HepG2 (cell line): Measurements from ENCODE around the gene NAV2. TPM values are rescaled to one million over a fixed set of nuclear protein-coding genes. Genes with fewer than 3 reads are reported as not detected.

Experiments
- ATAC-seq: fragments of 200-7000 bp; cut with Tn5 transposase; 3 replicates; pipeline ENCODE4 v1.9.1; 2020; ENCODE audit warnings: mild to moderate bottlenecking, moderate library complexity
- BruUV-seq: library from RNA; stranded (reverse); fragments of 400-500 nt; replicated peaks from 2 replicates; lab custom pipeline; 2021; lab: Mats Ljungman, UMichigan
- CTCF ChIA-PET: fragments of 300-600 bp; formaldehyde crosslinking; extraction: SDS; loops from one replicate; lab custom pipeline; 2021; ENCODE audit warnings: low total read pairs, inconsistent platforms, low intra/inter-chr PET ratio; lab: Yijun Ruan, JAX
- POLR2A ChIA-PET: fragments of 350-600 bp; sonication (Branson Sonifier 250); formaldehyde crosslinking; loops from one replicate; lab custom pipeline; 2020; ENCODE audit warnings: antibody characterized with exemption, inconsistent platforms; lab: Yijun Ruan, JAX
- DNase-seq: peaks from one replicate; pipeline ENCODE4 v3.0.0-alpha.2; 2015; ENCODE audit warnings: low spot score
- FAIRE-seq: peaks from 3 replicates; lab custom pipeline; 2011; peaks lifted over from hg19 to GRCh38; lab: Jason Lieb, UNC
- H2AFZ ChIP-seq: one replicate; pipeline ENCODE4 v1.6.1; 2011; ENCODE audit warnings: low read length, inconsistent platforms
- H3K27ac ChIP-seq: fragments of 300-600 bp; 3 replicates; pipeline ENCODE4 v1.8.0; 2011; ENCODE audit warnings: mixed run types, mild to moderate bottlenecking, mixed read lengths, low read length, inconsistent platforms; ENCODE audit not compliant: insufficient read depth; ENCODE audit errors: extremely low read length
- H3K27me3 ChIP-seq, 2 experiments: fragments of 200-600 bp in 1 of 2; 2 replicates in 1 of 2; 3 replicates in 1 of 2; pipeline versions ENCODE4 v1.6.0 to v1.8.0; 2011; ENCODE audit warnings: low read length in 2 of 2, mild to moderate bottlenecking in 2 of 2, moderate library complexity in 2 of 2, inconsistent platforms in 1 of 2; ENCODE audit not compliant: insufficient read depth in 2 of 2, control insufficient read depth in 1 of 2
- H3K36me3 ChIP-seq, 2 experiments: fragments of 200-600 bp in 1 of 2; replicated peaks in 1 of 2; 2 replicates in 1 of 2; 3 replicates in 1 of 2; pipeline versions ENCODE4 v1.5.1 to v1.8.0; 2011; ENCODE audit warnings: low read length in 2 of 2, inconsistent platforms in 1 of 2; ENCODE audit not compliant: insufficient read depth in 2 of 2, control insufficient read depth in 1 of 2
- H3K4me1 ChIP-seq: 2 replicates; pipeline ENCODE4 v1.5.1; 2012; ENCODE audit warnings: low read length, inconsistent platforms; ENCODE audit not compliant: insufficient read depth
- H3K4me2 ChIP-seq: 2 replicates; pipeline ENCODE4 v1.6.0; 2011; ENCODE audit warnings: low read depth, low read length, inconsistent platforms
- H3K4me3 ChIP-seq, 3 experiments: fragments of 200-600 bp in 1 of 3; sonication (generic), shearing (Covaris generic) in 1 of 3; replicated peaks in 1 of 3; 2 replicates each; pipeline ENCODE4 v1.5.1; 2011 to 2016; ENCODE audit warnings: low read length in 3 of 3, inconsistent platforms in 2 of 3, low read depth in 2 of 3, mild to moderate bottlenecking in 2 of 3, control low read depth in 1 of 3, mixed read lengths in 1 of 3; ENCODE audit not compliant: insufficient read depth in 1 of 3
- H3K79me2 ChIP-seq: one replicate; pipeline ENCODE4 v1.6.1; 2011; ENCODE audit warnings: low read length, inconsistent platforms; ENCODE audit not compliant: insufficient read depth
- H3K9ac ChIP-seq: 2 replicates; pipeline ENCODE4 v1.6.0; 2011; ENCODE audit warnings: mild to moderate bottlenecking, low read depth, low read length, inconsistent platforms; ENCODE audit not compliant: insufficient read depth
- H3K9me3 ChIP-seq: 2 replicates; pipeline ENCODE4 v1.5.1; 2012; ENCODE audit warnings: mild to moderate bottlenecking, low read length
- H4K20me1 ChIP-seq: 2 replicates; pipeline ENCODE4 v1.6.0; 2011; ENCODE audit warnings: inconsistent platforms, mild to moderate bottlenecking, low read length, moderate library complexity; ENCODE audit not compliant: insufficient read depth
- ATF1 ChIP-seq: IDR thresholded peaks from 2 replicates; pipeline ENCODE4 v1.6.1; 2016; ENCODE audit warnings: mild to moderate bottlenecking, control low read depth
- CBX1 ChIP-seq: IDR thresholded peaks from one replicate; pipeline ENCODE4 v1.6.1; 2016; ENCODE audit warnings: antibody characterized with exemption, low read depth
- HCFC1 ChIP-seq: fragments of 150-350 bp; IDR thresholded peaks from 2 replicates; pipeline ENCODE4 v1.6.1; 2014; ENCODE audit warnings: low read depth, low read length
- MNT ChIP-seq: fragments of 450-650 bp; IDR thresholded peaks from 2 replicates; pipeline ENCODE4 v1.6.1; 2016
- NCOR1 ChIP-seq: fragments of 200-600 bp; sonication (generic); IDR thresholded peaks from 2 replicates; pipeline ENCODE4 v1.7.0; 2017; ENCODE audit warnings: antibody characterized with exemption, low read length, borderline replicate concordance
- SYNCRIP ChIP-seq: fragments of 200-400 bp; formaldehyde crosslinking; IDR thresholded peaks from 2 replicates; pipeline ENCODE4 v1.6.1; 2018; ENCODE audit warnings: mild to moderate bottlenecking, low read depth, low read length; ENCODE audit not compliant: insufficient read depth
- TCF7L2 ChIP-seq: IDR thresholded peaks from 2 replicates; pipeline ENCODE4 v1.6.1; 2011; ENCODE audit warnings: mild to moderate bottlenecking, low read depth, low read length, moderate library complexity
- TFDP1 ChIP-seq: IDR thresholded peaks from 2 replicates; pipeline ENCODE4 v1.6.1; 2016; ENCODE audit warnings: missing compliant biosample characterization, missing genetic modification reagents, borderline replicate concordance
- THAP9 ChIP-seq: sonication (generic); formaldehyde crosslinking; IDR thresholded peaks from 2 replicates; pipeline ENCODE4; 2020; ENCODE audit warnings: missing genetic modification reagents, mild to moderate bottlenecking, borderline replicate concordance
- ZNF547 ChIP-seq: sonication (generic); formaldehyde crosslinking; IDR thresholded peaks from 2 replicates; pipeline ENCODE4 v1.5.1; 2020; ENCODE audit warnings: mild to moderate bottlenecking, missing genetic modification reagents
- ZNF747 ChIP-seq: sonication (generic); formaldehyde crosslinking; IDR thresholded peaks from 2 replicates; pipeline ENCODE4 v1.8.1; 2023; ENCODE audit warnings: missing genetic modification reagents, mild to moderate bottlenecking, borderline replicate concordance
- whole genome bisulfite sequencing: methylation state at CpG from one replicate; pipeline ENCODE4 v1.1.6; 2017; ENCODE audit warnings: low lambda C conversion rate; 5-methylcytosine and 5-hydroxymethylcytosine counted together
- in situ Hi-C: cut with HindIII; loops from 2 replicates; pipeline ENCODE4 v1.10.0; 2017; ENCODE audit warnings: low pct_unique_long_range_greater_than_20kb; ENCODE audit not compliant: extremely low pct_ligation_motif_present
- intact Hi-C: fragments of 100-400 bp; cut with micrococcal nuclease; formaldehyde crosslinking; loops from one replicate; pipeline ENCODE4 v1.10.0; 2022; ENCODE audit not compliant: unreplicated experiment
- polyA plus RNA-seq, 8 experiments: library from polyadenylated mRNA; depleted of rRNA in 3 of 8; stranded (reverse) in 7 of 8; unstranded in 1 of 8; fragments of >200 nt; fragmentation: Illumina TruSeq in 4 of 8; extraction: Trizol in 4 of 8; gene quantifications; 2 replicates each; pipeline versions ENCODE4 v1.2.1 to v1.2.3, GENCODE V29; 2011 to 2016; ENCODE audit warnings: low read depth in 4 of 8, missing spikeins in 1 of 8, mixed read lengths in 1 of 8; ENCODE audit not compliant: insufficient read depth in 1 of 8
- total RNA-seq, 5 experiments: library from RNA; depleted of rRNA; stranded (reverse); fragments of >200 nt; fragmentation: Illumina TruSeq; extraction: Trizol; gene quantifications; 2 replicates each; pipeline ENCODE4 v1.2.3, GENCODE V29; 2016; ENCODE audit warnings: low read depth in 1 of 5

NAV2 gene
- total and polyA plus RNA-seq, 2 of the 13 experiments (the other 11 are each of a cell fraction or from before 2014, with no cell fraction given), result 9.3 to 34.6 TPM

GRCh38 chr11:19982774-19983495 is 270.3 kb downstream of the NAV2 start:
- Histone ChIP-seq H3K4me3 (no peak overlapping the region), H3K79me2 (peaks cover 55% of the 10 kb centered on the region), H4K20me1 (no peaks in the 10 kb centered on the region), H3K4me1 (peaks cover 69% of the 10 kb centered on the region), H3K27ac (no peak overlapping the region), H3K27me3 (no peaks in the 10 kb centered on the region), H3K9ac (no peak overlapping the region), H3K36me3 (peaks cover 6 to 16% of the 10 kb centered on the region in 2 experiments; a peak in 4 of 5 replicates), H3K4me2 (no peak overlapping the region), H2AFZ (no peak overlapping the region), H3K9me3 (no peaks in the 10 kb centered on the region)
- intact Hi-C loops, result no loop called here
- ChIA-PET POLR2A (interaction anchor here (2.1 to 8.4 kb wide), 2 partner anchors 14 to 52 kb away, joined by 6 to 67 read pairs; no protein-coding TSS in a partner anchor), CTCF (no interaction called here)
- no peak for ATAC-seq
- BruUV-seq, result no TSS peak
- TF ChIP-seq ATF1 (CRISPR knock-in tag), result no peak
- TF ChIP-seq HCFC1, result no peak
- TF ChIP-seq ZNF547 (CRISPR knock-in tag), result no peak
- TF ChIP-seq CBX1, result no peak
- no peak for TF ChIP-seq TCF7L2
- TF ChIP-seq TFDP1, result no peak
- TF ChIP-seq SYNCRIP, result no peak
- TF ChIP-seq ZNF747 (CRISPR knock-in tag), result no peak
- no peak for TF ChIP-seq THAP9
- no peak for TF ChIP-seq MNT
- TF ChIP-seq NCOR1, result no peak
- FAIRE-seq, result no peak
- in situ Hi-C loops, result no loop called here
- WGBS, result 91% methylated on average over 5 of the region's 5 CpGs
- DNase-seq, result no peak
